AG09319 (cell line): ENCODE data around the gene SDCBP2.
A peak's percentile ranks its signal among the peaks of the same experiment; 100 is the strongest.

Source experiments
- DNase-seq: peaks from one replicate; pipeline ENCODE4 v3.0.0-alpha.2; 2010; ENCODE audit warnings: low read depth; ENCODE audit errors: extremely low read depth
- CTCF ChIP-seq: IDR thresholded peaks from 2 replicates; pipeline ENCODE4 v1.5.1; 2011; ENCODE audit warnings: low read depth, mild to moderate bottlenecking, inconsistent platforms, low read length, moderate library complexity

Gene SDCBP2

GRCh38 chr20:1322511-1323245 is 6.3 kb downstream of the SDCBP2 start:
- DNase-seq = peak; percentile 77
- TF ChIP-seq CTCF = no peak

- no peak for TF ChIP-seq CTCF
- no peak for DNase-seq
Measured at GRCh38 chr20:1321654-1321939, 7.3 kb downstream of the SDCBP2 start.

DNA sequence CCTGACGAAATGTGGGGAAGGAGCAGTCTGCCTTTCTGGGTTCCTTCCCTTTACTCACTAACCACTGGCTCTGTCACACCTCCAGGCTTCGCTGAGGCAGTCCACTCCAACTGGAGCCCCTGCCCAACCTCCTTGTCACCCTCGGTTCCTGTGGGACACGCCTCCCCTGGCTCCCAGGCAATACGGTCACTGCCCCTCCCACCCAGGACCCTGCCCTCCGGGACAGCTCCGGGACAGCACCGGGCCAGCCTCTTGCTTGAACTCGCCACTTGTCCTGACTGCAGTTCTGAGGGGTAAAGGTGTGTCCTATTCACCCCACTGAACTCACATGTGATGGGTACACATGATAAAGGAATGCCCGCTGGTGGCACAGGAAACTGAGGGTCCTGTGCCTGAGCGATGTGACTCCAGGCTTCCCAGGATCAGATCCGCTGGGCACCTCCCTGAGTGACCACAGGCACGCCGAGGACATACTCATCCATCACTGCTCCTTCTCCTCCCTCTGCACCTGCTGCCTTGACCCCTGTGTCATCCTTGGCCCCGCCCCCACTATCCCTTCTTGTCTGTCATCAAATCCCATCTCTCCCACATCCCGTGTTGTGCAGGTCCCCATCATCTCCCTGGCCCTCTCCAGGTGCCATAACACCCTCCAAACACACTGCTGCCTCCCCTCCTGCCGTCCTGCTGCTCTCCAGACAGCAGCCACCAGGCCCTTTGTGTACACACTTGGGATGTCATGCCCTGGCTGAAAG is 7.9 kb downstream of the SDCBP2 start:
- DNase-seq = no peak
- TF ChIP-seq CTCF = no peak

- TF ChIP-seq CTCF = no peak
- no peak for DNase-seq
Measured at GRCh38 chr20:1320016-1320415, 8.9 kb downstream of the SDCBP2 start.

- DNase-seq = no peak
- TF ChIP-seq CTCF = no peak
Measured at GRCh38 chr20:1319462-1319861, 9.5 kb downstream of the SDCBP2 start.

DNA sequence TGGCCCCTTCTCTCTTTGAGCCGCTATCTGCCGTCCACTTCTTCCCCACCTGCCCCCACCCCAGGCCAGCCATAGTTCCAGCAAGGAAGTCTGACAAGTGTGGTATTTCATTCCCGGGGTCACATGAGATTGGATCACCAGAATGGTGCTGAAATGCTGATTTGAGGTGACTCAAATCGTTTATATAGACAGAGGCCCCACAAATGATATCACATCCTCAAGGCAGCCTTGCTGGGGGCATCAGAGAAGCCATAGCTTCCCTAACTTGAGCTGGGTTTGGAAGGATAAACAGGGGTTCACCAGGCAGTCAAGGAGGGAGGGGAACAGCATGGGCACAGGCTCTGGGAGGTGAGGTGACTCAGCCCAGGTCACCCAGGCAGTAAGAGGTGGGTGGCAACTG is 9.9 kb downstream of the SDCBP2 start:
- DNase-seq = no peak
- no peak for TF ChIP-seq CTCF

DNA sequence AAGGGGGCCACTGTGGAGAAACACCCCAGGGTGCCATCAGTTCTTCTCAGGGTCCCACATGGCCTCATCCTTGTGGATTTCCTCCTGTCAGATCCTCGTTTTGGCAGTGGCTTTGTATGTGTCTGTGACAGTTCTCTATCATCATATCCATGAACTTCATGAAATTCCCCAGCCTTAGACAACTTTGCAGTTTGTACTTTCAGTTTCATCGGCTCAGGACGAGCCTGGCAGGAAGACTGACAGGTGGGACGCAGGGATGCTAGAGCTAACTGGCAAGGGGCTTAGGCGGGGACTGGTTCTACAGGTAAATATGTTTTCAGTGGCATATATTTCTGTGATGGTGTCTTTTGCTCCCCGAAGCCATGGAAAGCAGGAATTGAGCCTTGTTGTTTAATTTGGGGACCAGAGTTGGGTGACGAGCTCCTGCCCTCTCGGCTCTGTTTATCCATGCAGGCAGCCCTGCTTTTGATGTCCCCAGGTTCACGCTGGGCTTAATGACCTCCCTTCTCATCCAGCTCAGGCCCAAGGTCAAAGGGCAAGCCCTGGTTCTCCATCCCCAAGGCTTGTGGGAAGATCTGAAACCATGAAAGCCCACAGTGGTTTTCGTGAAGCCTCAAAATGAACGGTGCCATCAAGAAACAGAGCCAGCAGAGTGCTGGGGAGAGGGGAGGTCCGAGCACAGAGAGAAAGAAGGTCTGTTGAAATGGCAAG is 11.2 kb downstream of the SDCBP2 start:
- no peak for TF ChIP-seq CTCF
- no peak for DNase-seq
